NOMO-1 (cell line): Measurements from ENCODE around the gene KLK13.

Source experiments
- DNase-seq, 2 experiments: peaks; one replicate each; lab custom pipeline; 2025; ENCODE audit not compliant: unreplicated experiment in 2 of 2; lab: John Stamatoyannopoulos, UW

Gene KLK13

DNA sequence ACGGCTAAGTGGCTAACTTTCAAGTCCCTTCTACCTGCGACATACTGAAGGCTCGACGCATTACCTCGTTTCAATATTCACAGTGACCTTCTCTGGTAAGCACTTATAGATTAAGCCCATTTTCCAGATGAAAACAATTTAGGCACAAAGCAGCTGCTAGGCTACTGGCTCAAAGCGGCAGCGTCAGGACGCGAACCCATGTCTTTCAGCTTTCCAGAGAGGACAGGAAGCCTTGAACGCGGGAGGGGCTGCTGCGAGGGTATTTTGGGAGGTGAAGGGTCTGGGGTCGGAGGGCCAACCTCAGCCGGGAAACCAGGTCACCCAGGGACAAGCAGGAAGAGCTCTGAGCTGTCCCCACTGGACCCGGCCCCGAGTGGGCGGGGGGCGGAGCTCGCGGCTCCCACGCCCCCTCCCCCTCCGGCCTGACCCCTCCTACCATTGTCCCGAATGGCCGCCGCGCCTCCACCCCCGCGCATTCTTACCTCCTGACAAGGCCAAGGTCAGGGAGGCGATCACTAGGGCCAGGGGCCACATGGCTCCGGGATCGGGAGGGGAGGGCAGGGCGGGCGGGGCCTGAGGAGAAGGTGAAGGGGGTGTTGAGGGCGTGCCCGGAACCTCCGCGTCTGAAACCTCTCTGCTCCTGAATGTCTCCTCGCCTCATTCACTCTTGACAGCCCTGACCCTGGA lies at the start of gene KLK13:
Gene KLK13 (minus strand): TSS at position 559 of the 687 bp plus-strand sequence. CDS start 25 bp downstream, at position 534.
- DNase-seq: peak in 1 of 2 experiments; percentile 19

GRCh38 chr19:51114087-51114729 lies 49.3 kb upstream of the KLK13 start:
- peak; percentile 28 to 89 for DNase-seq

GRCh38 chr19:51111606-51112005 lies 46.7 kb upstream of the KLK13 start:
- no peak for DNase-seq

DNA sequence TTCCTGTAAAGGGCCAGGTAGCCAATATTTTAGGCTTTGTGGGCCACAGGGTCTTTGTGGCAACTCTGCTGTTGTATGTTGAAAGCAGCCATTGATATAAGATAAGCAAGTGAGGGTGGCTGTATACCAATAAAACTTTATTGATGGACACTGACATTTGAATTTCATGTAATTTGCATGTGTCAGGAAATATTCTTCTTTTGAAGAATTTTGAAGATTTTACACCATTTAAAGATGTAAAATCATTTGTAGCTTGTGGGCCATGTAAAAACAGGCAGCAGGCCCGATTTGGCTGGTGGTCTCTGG lies 45.7 kb upstream of the KLK13 start:
- no peak for DNase-seq

DNA sequence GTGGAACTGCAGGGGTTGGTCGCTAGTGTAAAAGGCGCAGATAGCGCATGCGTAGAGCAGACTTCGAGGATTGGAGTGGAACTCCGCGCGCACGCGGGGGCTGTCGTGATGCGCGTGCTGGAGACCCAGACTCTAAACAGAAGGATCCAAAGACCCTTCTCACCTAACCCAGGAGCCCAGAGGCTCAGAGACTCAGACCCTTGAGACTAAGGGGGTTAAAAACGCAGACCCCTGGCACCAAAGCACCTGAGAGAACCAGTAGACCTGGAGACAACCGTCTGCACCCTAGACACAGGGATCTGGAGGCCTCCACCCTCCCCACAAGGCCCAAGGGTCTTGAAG lies 43.9 kb upstream of the KLK13 start:
- DNase-seq: no peak

DNA sequence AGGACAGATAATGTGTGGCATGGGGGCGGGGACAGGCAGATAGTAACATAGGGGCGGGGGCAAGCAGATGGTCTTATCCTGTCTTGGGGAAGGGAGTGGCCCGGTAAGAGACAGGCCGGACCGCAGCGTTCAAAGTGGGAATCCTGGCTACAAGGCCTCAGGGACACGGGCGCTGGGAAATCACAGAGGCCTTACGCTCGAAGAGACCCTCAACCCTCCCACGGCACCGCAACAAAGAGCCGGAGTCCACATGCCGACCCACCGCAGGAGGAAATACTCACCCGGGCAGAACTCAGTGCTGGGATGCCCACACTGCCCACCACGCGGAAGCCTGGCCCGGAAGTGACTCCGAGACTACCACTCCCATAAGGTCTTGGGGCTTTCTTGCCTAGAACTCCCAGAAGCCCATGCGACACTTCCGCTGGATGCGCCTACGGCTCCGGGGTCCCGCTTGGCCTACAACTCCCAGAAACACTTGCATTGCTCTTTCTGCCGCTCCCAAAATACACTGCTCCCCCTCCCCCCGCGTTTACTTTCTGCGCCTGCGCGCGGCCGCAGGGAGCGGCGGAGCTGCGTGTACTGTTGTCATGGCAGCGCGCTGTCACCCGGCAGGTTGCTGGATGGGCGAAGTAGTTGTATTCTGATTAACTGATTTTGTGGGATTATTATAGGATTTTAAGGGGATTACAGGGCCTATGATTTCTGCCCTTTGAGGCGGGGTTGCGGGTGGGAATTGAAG lies 43.3 kb upstream of the KLK13 start, which contains the start of gene CTU1:
Gene CTU1 (minus strand): TSS at position 344 of the 739 bp plus-strand sequence. CDS start 3,840 bp downstream, outside the sequence.
- peak; percentile 99 to 100 for DNase-seq

DNA sequence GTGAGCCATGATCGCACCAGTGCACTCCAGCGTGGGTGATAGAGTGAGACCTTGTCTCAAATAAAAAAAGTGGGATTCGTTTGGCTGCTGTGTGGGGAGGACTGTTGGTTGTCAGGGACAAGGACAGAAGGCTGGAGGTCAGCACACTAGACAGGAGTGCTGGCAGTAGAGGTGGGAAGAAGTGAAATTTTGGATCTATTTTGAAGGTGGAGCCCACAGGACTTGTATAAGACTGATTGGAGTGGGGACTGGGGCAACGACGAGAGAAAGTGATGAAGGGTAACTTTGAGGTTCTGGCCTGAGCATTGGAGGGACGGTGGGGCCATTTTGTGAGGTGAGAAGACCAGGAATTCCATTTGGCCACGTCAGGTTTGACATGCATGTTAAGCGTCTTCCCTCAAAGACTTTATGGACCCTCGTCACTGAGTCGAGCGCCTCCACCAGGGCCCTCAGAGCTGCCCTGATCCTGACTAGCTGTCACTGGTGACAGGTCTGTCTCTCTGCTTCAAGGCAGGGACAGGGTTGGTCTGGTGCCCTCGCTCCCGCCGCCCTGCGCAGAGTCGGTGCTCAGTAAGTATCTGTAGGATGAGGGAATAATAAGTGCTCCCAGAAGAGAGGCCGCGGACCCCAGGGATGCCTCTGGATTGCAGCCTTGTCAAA lies 42.6 kb upstream of the KLK13 start:
- DNase-seq: no peak

DNA sequence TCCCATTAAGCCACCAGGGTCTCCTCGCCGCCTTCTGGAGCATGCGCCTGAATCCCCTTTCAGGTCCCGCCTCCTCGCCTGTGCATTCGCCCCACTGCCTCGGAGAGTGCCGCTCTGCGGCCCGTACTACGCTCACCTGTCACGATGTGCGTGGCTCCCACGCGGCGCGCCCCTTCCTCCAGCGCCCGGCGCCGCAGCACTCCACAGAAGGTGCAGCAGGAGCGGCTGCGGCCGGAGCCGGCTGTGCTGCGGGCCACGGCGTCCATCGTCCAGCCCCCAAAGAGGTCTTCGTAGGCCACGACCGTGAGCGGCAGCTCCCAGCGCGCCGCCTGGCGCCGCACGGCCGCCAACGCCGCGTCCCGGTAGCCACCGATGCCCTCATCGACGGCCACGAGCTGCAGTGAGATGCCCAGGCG lies 39.0 kb upstream of the KLK13 start:
- no peak for DNase-seq

GRCh38 chr19:51102991-51103390 lies 38.1 kb upstream of the KLK13 start:
- DNase-seq: no peak

- DNase-seq: no peak
These were observed 36.4 kb upstream of the KLK13 start for GRCh38 chr19:51101171-51101865.

- DNase-seq: no peak
These were observed 35.7 kb upstream of the KLK13 start for GRCh38 chr19:51100601-51101000.

GRCh38 chr19:51099047-51099382 lies 34.1 kb upstream of the KLK13 start:
- DNase-seq: no peak

- DNase-seq: no peak
These were observed 33.6 kb upstream of the KLK13 start for GRCh38 chr19:51098365-51099046.

DNA sequence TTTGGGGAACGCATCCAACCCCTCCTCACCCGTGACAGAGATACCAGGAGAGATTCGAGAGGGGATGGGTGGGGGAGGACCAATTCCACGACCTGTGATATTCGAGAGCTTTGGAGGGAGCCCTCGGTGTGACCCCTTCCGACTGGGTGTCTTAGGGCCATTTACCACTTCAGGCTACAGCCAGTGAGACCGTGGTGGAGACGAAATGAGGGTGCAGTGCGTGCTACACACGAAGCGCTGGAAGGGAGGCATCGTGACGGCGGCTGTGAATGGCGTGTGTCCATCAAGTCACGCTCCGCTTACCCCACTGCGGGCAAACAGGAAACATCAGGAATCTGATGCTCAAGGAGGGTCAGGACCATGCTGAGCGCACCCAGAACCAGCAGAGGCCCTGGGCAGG lies 32.9 kb upstream of the KLK13 start:
- DNase-seq: no peak

- DNase-seq: peak in 1 of 2 experiments; percentile 14
These were observed 32.4 kb upstream of the KLK13 start for GRCh38 chr19:51097166-51097738.

DNA sequence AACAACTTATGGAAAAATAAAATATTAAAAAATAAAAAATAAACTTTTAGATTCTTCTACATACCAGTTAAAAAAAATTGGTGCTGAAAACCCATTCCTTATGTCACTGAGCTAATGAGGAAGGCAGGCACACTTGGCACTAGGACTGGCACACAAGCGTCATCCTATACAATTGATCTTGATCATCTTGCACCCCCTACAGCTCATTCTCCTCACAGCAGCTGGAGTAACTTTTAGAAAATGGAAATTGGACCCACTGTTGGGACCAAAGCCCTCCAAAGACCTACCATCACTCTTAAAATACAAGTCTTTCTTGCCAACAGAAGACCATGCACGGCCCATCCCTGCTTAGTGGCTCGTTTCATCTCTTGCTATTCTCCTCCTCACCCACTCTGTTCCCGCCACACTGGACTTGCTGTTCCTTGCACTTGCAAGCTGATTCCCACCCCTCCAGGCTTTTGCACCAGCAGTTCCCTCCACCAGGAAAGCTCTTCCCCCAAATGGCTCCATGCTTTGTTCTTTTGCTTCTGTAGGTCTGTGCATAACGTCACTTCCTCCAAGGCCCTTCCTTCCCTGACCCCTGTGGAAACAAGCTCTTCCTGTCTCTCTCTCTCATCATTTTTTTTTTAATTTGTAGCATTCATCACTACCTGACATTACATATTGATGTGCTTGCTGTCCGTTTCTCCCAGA lies 31.7 kb upstream of the KLK13 start:
- DNase-seq: no peak

GRCh38 chr19:51094696-51095279 lies 29.9 kb upstream of the KLK13 start:
- DNase-seq: no peak

GRCh38 chr19:51093510-51094345 lies 28.8 kb upstream of the KLK13 start:
- DNase-seq: no peak
